ENCODE data around the gene FRAS1.
"Not testable (repeated sequence)": the region's sequence is repeated elsewhere in the genome, so short reads cannot be mapped to it uniquely, and the experiment has no call there.

FRAS1 gene

GRCh38 chr4:78057600-78058550, 752 bp downstream of the FRAS1 start:
- DNase-seq = peak; percentile 68

DNA sequence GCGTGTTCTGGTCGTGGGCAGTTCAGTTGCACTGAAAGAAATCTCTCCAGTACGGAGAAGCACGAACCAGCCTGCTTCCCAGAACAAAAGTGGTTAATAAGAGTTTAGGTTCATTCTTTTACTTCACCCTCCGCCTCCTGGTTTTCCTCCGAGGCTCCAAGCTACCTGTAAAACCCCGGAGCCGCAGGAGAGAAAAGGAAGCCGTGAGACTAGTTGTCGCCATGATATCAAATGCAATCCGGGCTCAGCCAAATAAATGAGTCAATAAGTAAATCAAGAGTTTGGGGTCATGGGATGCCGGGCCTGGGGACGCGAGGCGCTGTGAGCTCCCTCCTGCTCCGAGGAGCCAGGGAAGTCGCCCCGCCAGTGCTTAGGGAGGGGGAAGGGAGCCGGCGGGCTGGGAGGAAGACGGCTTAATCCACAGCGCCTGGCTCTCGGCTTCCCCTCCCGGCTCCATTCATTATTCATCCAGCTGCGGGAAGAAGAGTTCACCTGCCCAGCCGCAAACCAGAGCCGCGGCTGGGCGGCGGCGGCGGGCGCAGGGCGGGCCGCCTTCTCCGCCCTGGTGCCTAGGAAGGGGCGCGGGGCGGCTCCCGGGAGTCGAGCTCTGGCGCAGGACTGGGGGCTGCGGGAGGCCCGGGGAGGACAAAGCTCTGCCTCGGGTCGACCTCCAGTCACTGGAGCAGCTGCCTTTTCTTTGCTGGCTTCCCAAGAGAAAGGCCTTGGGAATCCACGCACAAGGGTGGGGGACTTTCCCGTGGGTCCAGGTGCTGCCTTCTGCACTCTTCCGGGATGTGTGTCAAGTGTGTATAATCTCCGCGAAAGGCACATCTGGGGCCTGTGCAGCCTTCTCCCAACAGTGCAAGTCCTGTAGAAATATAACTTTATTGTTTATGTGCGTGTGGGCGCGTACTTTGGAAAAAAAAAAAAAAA, 1.7 kb downstream of the FRAS1 start:
- DNase-seq = peak; percentile 73

- peak; percentile 87 for DNase-seq
These were observed 2.4 kb downstream of the FRAS1 start for GRCh38 chr4:78059524-78059889.

DNA sequence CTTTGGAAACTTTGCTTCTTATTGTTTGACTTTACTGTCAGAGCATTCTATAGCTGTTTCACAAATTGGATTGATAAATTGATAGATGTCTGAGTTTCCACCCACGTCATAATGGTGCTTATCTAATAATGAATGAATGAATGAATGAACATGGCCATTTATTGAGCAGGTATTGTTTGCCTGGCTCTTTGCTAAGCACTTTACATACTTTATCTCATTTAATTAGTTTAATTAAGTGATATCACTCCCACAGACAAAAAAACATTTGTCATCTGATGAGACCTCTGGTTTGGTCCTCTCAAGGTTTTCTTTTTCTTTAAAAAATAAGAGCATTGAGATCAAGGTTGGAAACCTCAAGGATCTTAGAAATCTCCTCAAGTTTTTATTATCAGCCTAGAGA, 2.8 kb downstream of the FRAS1 start:
- DNase-seq = no peak

- DNase-seq = no peak
These were observed 4.9 kb downstream of the FRAS1 start for GRCh38 chr4:78061939-78062570.

DNA sequence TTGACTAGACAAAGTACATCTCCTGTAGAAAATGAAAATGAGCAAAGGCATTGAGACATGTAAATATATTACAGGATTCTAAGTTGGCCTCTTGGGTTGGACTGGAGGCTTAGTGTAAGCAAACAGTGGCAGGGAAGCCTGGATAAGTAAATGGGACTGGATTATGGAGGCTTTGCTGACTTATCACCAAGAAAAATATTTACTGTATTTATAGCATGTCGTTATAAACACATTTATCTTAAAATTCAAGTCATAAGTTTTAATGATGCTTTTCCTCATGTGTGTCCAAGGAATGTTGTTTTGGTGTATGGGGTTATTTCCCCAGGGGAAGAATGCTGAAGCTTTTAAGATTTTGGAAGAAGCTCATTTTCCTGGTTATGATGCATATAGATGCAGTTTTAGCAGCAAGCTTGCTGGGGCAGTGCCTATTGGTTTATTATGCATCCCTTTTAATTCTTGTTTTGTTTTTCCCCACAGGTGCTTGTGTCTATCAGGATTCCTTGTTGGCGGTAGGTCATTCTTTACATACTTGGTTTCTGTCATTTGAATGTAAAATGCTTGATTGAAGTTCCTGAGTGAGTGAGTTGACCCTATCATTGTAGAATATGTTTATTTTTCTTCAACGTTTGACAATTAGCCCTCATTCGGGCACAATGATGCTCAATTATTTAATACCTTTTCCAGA, 8.5 kb downstream of the FRAS1 start:
- DNase-seq = no peak

GRCh38 chr4:78068481-78068880, 11.4 kb downstream of the FRAS1 start:
- no peak for DNase-seq

DNA sequence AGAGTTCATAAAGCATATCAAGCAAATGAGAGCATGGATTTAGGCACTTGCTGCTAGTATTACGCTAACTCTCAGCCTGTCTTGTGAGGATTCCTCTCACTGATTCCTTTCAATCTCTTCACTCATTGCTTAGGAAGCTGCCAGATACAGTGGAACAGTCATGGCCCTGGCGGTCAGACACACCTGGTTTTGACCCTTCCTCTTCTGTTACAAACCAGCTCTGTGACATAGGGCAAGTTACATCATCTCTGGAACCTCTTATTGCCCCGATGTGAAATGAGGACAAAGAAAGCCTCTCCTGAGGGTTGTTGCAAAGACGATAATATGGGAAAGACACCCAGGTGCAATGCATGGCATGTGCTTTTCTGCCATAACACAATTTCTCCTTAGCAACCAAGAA, 12.2 kb downstream of the FRAS1 start:
- no peak for DNase-seq

DNA sequence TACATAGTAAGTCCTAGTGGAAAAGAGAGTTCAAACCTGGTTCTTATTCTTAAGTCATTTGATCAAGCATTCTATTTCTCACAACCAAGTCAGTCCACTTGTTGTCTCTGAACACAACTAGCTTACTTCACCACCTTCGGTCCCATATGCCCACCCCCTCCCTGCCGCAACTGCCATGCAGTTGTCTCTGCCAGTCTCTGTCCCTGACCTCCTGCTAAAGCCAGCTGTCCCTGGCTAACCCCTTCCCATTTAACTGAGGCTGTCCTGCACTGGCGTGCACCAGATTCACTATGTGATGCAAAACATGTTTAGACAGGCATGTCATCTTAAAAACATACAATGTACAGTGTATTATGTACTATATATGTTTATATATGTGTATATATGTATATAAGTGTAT, 12.7 kb downstream of the FRAS1 start:
- DNase-seq = no peak

GRCh38 chr4:78070731-78071282, 13.7 kb downstream of the FRAS1 start:
- DNase-seq = no peak

- DNase-seq = no peak
These were observed 17.6 kb downstream of the FRAS1 start for GRCh38 chr4:78074759-78075158.

DNA sequence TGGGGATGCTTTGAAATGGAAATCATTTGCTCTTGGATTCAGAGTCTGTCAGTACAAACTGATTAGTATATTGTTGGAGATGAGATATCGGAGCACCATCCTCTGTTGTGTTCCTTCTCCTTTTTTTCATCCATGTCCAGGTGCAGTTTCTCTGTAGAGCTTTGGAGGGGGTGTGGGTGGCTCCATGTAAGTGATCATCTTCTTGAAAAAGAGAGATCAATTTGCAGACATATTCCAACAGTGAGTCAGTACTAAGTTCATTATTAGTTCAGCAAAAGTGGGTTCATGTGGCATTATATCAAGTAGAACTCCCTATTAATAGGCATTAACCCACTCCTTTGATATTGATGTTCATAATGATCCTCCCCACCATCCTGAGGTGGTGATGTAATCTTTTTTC, 18.9 kb downstream of the FRAS1 start:
- no peak for DNase-seq

DNA sequence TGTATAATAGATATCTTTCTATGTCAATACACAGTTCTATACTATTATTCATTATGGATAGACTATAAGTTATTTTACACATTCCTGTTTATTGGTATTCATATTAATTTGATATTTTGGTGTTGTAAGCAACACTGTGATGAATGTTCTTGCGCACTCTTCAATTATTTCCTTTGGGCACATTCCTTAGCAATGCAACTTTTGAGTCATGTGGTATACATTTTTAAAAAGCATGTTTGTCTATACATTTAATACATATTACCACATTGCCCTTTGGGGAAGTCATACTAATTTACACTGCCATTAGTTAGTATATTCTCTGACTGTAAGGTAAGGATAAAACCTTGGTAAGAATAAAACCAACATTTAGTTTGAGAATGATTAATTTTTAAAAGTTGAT, 21.0 kb downstream of the FRAS1 start:
- no peak for DNase-seq

- no peak for DNase-seq
These were observed 22.8 kb downstream of the FRAS1 start for GRCh38 chr4:78079726-78080430.

- DNase-seq = no peak
These were observed 24.4 kb downstream of the FRAS1 start for GRCh38 chr4:78081541-78081940.

DNA sequence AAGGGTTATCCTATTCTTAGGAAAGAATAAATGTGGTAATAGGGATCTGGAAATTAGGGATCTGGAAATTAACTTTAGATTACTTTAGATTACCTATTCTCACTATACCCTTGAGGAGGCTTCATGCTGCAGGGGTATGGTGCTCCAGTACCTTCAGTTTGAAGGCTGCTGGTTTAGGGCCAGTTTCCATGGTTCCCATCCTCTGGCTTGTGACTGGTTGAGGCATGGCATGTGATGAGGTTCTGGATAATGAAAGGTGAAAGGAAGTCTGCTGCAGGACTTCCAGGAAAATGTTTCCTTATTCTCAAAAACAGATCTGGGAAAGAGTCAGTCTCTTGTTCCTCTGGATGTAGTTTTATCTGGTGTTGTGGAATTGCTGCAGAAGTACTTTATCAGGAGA, 25.9 kb downstream of the FRAS1 start:
- DNase-seq = no peak

DNA sequence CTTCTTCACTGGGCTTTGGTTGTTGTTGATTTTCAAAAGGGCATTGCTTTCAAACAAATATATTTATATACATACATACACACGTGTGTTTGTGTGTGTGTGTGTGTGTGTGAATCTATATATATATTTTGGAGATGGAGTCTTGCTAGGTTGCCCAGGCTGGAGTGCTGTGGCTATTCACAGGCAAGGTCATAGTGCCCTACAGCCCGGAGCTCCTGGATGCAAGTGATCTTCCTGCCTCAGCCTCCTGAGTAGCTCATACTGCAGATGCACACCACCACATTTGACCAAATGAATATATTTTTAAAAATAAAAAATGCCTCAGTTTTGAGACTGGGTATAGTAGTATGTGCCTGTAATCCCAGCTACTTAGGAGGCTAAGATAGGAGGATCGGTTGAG, 34.4 kb downstream of the FRAS1 start:
- no peak for DNase-seq

GRCh38 chr4:78092350-78092749, 35.2 kb downstream of the FRAS1 start:
- DNase-seq = not testable (repeated sequence)

GRCh38 chr4:78092850-78093249, 35.7 kb downstream of the FRAS1 start:
- DNase-seq = no peak

GRCh38 chr4:78095081-78095480, 38.0 kb downstream of the FRAS1 start:
- no peak for DNase-seq

DNA sequence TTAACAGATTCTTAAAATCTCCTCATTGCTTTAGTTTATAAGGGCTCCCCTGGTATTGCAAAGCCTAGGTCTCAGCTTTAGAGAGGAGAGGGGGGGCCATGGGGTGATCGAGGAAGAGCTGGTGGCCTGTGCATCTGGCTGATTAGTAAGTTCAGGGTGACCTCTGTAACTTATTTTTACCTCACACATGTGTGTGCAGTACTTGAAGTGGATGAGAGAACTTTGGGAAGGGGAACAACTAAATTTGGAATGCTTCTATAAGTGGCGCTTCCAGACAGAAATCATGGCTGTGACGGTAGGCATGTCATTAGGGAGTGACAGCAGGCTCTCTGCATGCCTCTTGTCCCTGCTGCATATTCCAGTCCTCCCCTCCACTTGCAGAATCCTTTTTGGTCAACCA, 41.9 kb downstream of the FRAS1 start:
- DNase-seq = no peak

- no peak for DNase-seq
These were observed 42.9 kb downstream of the FRAS1 start for GRCh38 chr4:78100060-78100459.

Data from DMS53 (cell line).